GM12891 (cell line): Measurements from ENCODE around the gene GYS1.

ENCODE experiments used
- PAX5 ChIP-seq: IDR thresholded peaks from 2 replicates; pipeline ENCODE4 v1.6.1; 2011; ENCODE audit warnings: low read length, moderate library complexity, mild to moderate bottlenecking; ENCODE audit not compliant: insufficient read depth, severe bottlenecking
- POLR2A ChIP-seq: IDR thresholded peaks from 2 replicates; pipeline ENCODE4 v1.6.1; 2011; ENCODE audit warnings: low read depth, low read length, control low read depth
- POLR2AphosphoS5 ChIP-seq: IDR thresholded peaks from 2 replicates; pipeline ENCODE4 v1.6.1; 2011; ENCODE audit warnings: low read depth, low read length, control low read depth
- POU2F2 ChIP-seq: IDR thresholded peaks from 2 replicates; pipeline ENCODE4 v1.6.1; 2011; ENCODE audit warnings: low read depth, mild to moderate bottlenecking, control low read depth, low read length, moderate library complexity
- SPI1 ChIP-seq: IDR thresholded peaks from 2 replicates; pipeline ENCODE4 v1.6.1; 2011; ENCODE audit warnings: low read depth, low read length, control low read depth
- TAF1 ChIP-seq: IDR thresholded peaks from 2 replicates; pipeline ENCODE4 v1.6.1; 2011; ENCODE audit warnings: low read depth, low read length, control low read depth

DNA sequence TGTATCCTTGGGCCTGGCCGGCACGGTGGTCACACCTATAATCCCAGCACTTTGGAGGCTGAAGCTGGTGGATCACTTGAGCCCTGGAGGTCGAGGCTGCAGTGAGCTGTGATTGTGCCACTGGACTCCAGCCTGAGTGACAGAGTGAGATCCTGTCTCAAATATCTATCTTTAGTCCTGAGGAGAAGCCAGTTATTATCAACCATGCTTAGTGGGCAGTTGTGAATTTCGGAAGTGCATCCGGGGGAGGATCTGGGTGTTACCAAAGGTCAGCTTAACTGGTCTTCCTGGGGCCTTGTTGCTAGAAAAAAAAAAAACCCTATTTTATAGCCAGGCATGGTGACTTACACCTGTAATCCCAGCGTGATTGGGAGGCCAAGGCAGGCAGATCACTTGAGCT is 50.0 kb downstream of the GYS1 start:
- TF ChIP-seq POLR2A (no peak), TAF1 (no peak), POU2F2 (no peak), POLR2AphosphoS5 (no peak), SPI1 (no peak), PAX5 (no peak)
